AG08396 (cell line): ENCODE measurements around the gene KRTAP21-2.
"Not testable (repeated sequence)": the region's sequence is repeated elsewhere in the genome, so short reads cannot be mapped to it uniquely, and the experiment has no call there.

Experiments
- DNase-seq: peaks from one replicate; pipeline ENCODE4 v3.0.0; 2012; ENCODE audit warnings: low spot score, mixed read lengths

The KRTAP21-2 gene

DNA sequence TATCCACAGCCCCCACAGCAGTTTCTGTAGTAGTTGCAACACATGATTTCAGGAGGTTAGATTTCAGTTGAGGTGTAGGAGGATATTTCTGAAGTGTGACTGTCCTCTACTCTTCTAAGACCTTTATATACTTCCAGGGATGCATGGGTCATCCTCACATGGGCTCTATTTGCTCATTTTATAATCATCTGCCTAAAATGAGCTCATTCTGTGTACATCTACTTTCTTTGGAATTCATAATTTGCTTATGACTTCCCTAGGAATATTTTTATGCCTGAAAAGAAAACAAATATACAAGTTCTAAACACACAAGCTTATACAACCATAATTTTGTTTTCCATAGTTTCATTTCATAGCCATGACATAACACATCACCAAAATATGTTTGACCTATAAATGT lies at the start of gene KRTAP21-2:
KRTAP21-2 (minus strand) TSS at position 101 of the 400 bp plus-strand sequence; CDS start at position 44, 57 bp downstream.
- no peak for DNase-seq

- DNase-seq, result no peak
These were observed 46.7 kb upstream of the KRTAP21-2 start for GRCh38 chr21:30793581-30794314.

DNA sequence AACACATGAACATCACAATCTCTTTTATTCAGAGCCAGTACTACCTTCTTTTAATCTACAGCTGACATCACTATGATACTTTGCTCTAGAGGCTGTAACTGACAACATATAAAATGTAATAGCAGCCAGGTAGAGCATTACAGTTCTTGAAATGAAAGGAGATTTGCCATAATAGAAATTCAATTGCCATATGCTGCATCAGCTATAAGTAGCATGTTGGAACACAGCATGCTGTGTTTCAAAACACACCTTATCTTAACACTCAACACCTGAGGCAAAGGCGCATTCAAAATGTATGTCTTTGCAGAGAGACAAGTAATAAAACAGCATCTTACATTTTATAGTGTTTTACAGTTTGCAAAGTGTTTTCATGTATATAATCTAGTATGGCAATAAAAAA lies 32.2 kb upstream of the KRTAP21-2 start:
- no peak for DNase-seq

DNA sequence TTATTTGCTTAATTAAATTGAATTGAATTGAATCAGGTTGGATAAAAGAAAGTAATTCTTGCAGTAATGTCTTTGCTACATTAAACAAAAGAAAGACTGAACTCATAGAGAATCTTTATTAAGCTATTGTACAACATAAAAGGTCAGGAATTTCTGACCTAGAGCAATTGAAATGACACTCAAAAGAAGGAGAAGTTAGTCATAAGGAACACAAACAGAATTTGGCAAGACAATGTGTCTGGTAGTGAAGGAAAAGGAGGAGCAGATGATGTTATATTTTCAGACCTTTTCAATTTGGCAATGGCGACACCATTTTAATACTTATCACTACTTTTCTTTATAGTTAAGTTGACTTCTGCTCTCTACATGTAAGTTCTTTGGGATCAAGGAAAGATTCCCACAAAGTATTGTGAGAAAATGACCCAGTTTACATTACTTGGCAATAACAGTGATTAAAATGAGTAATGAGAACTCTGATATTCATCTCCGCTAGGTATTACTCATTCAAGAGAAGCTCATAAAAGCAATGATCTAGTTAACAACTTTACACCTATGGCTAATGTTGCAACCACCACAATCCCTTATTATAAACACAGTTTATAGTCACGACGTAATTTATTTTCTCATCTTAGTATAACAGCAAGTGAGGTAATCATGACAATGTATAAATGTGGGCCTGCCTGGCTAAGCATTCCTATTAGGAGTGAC lies 22.8 kb upstream of the KRTAP21-2 start:
- no peak for DNase-seq

GRCh38 chr21:30760776-30761175 lies 13.7 kb upstream of the KRTAP21-2 start:
- DNase-seq, result no peak

DNA sequence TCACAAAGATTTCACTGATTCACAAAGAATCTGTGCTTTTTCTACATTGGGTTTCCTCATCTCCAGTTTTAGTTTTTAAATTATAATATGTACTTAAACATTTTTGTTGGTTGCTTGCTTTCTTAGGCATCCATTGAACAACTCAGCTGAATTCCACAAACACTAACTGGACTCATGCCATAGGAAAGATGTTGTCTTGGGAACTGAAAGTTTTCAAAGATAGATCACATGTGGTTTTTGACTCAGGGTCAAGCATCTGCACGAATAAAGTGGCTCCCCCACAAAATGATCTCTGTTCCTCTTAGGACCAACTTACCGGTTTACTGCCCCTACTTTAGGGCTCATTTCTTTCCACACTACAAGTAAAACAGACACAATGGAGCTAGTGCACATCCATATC lies 11.2 kb upstream of the KRTAP21-2 start:
- no peak for DNase-seq

GRCh38 chr21:30755328-30755727 lies 8.3 kb upstream of the KRTAP21-2 start, which contains the start of gene KRTAP21-1:
KRTAP21-1 (minus strand) TSS chr21:30755428; CDS start chr21:30755378, 50 bp downstream.
- DNase-seq, result not testable (repeated sequence)

- no peak for DNase-seq
These were observed 6.6 kb downstream of the KRTAP21-2 start for GRCh38 chr21:30740462-30740861.

DNA sequence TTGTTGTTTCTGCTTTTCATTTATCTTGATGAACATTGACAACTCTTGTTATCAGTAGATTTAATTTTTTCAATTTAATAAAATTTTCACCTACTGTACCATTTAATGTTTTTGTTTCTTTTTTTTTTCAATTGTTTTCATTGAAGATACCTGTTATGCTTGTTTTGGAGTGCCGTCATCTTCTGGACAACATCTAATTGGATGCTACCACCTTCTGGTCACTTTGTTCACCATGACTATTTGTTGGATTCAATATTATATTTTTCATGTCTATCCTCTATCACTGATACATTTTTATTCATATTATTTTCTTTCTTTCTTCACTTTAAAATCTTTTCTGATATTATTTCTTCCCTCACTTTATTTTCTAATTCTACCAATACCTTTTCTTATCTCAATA lies 14.0 kb downstream of the KRTAP21-2 start:
- DNase-seq, result no peak

DNA sequence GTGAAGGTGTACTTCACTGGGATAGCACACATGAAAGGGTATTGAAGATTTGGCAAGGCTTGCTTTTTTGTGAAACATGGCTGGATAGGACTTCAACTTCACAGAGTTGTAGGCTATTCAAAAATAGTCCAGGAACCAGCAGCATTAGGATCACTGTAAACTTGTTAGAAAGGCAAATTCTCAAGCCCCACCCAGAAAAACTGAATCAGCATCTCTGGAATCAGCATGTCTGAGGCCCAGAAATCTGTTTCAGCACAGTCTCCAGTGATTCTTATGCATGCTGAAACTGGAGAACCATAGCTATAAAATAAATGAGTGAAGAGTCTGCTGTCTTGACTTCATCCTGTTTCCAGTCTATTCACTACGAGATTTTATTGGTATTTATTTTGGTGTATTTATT lies 20.3 kb downstream of the KRTAP21-2 start:
- DNase-seq, result no peak

GRCh38 chr21:30719401-30719800 lies 27.7 kb downstream of the KRTAP21-2 start:
- DNase-seq, result no peak

GRCh38 chr21:30718239-30718909 lies 28.7 kb downstream of the KRTAP21-2 start, which contains the start of gene KRTAP21-3:
KRTAP21-3 (minus strand) TSS chr21:30718777; CDS start chr21:30718759, 18 bp downstream.
- no peak for DNase-seq

DNA sequence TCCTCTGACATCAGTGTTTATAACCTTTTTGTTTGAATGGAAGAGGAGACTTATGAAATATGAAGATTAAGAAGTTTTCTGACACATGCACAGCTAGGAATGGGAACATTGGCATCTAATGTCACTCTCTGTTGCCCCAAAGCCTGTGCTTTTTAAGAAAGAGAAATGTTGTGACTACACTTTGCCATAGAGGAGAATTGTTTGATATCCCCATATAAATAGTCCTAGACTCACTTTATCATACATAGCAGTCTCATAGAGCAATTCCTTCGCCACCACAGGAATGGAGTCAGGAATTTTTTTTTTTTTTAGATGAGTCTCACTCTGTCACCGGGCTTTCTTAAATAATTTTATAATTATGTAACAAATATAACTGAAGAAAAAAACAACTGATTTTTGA lies 30.0 kb downstream of the KRTAP21-2 start:
- no peak for DNase-seq

DNA sequence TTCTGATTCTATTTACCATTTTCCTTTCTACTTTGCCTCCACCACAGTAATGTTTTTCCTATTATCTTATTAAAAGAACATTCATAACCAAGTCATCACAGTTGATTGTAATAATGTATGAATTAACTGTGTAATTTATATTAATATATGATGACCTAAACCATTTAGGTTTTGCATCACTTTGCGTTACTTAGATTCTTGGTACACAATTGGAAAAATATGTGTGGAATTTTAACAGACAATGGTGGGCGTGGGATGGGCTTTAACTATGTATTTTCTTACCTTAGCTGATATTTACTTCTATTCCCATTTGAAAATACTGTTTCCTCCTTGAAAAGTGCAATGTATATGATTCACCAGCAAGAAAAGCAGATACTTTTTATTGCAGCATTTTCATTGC lies 32.1 kb downstream of the KRTAP21-2 start:
- no peak for DNase-seq

- DNase-seq, result no peak
These were observed 32.6 kb downstream of the KRTAP21-2 start for GRCh38 chr21:30714456-30714855.

- no peak for DNase-seq
These were observed 33.3 kb downstream of the KRTAP21-2 start for GRCh38 chr21:30713766-30714165.

DNA sequence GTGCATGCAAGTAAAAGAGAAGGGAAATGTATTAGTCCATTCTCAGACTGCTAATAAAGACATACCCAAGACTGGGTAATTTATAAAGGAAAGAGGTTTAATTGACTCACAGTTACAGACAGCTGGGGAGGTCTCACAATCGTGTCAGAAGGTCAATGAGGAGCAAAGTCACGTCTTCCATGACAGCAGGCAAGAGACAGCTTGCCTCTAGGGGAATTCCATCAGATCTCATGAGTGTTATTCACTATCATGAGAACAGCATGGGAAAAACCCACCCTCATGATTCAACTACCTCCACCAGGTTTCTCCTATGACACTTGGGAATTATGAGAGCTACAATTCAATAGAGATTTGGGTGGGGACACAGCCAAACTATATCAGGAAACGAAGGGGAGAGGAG lies 36.6 kb downstream of the KRTAP21-2 start:
- no peak for DNase-seq

DNA sequence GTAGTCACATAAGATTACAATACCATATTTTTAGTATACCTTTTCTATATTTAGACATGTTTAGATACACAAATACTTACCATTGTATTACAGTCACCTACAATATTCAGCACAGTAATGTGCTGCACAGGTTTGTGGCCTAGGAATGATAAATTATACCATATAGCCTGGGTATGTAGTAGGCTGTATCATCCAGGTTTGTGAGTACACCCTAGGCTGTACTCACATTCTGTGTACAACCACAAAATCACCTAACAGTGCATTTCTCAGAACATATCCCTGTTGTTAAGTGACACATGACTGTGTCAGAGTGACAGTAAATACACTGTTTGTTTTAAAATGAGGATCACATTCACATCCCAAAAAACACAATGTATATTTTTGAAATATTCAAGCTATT lies 39.6 kb downstream of the KRTAP21-2 start:
- DNase-seq, result no peak
